ENCODE results near the gene AKNA.
"Not testable (repeated sequence)": the region's sequence is repeated elsewhere in the genome, so short reads cannot be mapped to it uniquely, and the experiment has no call there.

- not testable (repeated sequence) for TF ChIP-seq CTCF, POLR2A (IDR thresholded peaks at IDR 0.05)
These were observed 62.0 kb downstream of the AKNA start for GRCh38 chr9:114325684-114326254.
